ENCODE data around the gene ZNF217.

GRCh38 chr20:53555816-53556215 is 37.8 kb downstream of the ZNF217 start:
- no peak for TF ChIP-seq CTCF (IDR thresholded peaks at IDR 0.05)
- no peak for TF ChIP-seq POLR2A (IDR thresholded peaks at IDR 0.05)
- TF ChIP-seq EP300 (IDR thresholded peaks at IDR 0.05), result no peak
- no peak for TF ChIP-seq POLR2AphosphoS5 (IDR thresholded peaks at IDR 0.05)

All from gastroesophageal sphincter (tissue), 3 donors.